Sigmoid colon (tissue), 7 donors: Measurements from ENCODE around the gene ERMARD. TPM values are rescaled to one million over a fixed set of nuclear protein-coding genes. Genes with fewer than 3 reads are reported as not detected.

Experiments used
- DNase-seq: peaks from one replicate; pipeline ENCODE4 v3.0.0-alpha.2; 2019
- H3K27ac ChIP-seq, 4 donors: fragments of 200-600 bp; sonication (generic); one replicate each; pipeline ENCODE4 v1.5.1; 2016 to 2019; ENCODE audit warnings: mild to moderate bottlenecking in 1 of 4
- H3K27me3 ChIP-seq, 3 donors: fragments of 200-600 bp; sonication (generic); one replicate each; pipeline ENCODE4 v1.5.1; 2019; ENCODE audit warnings: mild to moderate bottlenecking in 1 of 3
- H3K36me3 ChIP-seq, 4 donors: fragments of 200-600 bp; sonication (generic); one replicate each; pipeline ENCODE4 v1.5.1; 2016 to 2019
- H3K4me1 ChIP-seq, 4 donors: fragments of 200-600 bp; sonication (generic); one replicate each; pipeline ENCODE4 v1.5.1; 2017 to 2019
- H3K4me3 ChIP-seq, 4 donors: fragments of 200-600 bp; sonication (generic); one replicate each; pipeline ENCODE4 v1.5.1; 2017 to 2019; ENCODE audit warnings: mild to moderate bottlenecking in 2 of 4, moderate library complexity in 1 of 4
- H3K9me3 ChIP-seq, 4 donors: fragments of 200-600 bp in 3 of 4; sonication (generic) in 3 of 4; one replicate each; pipeline versions ENCODE4 v1.5.1 to v1.6.1; 2013 to 2019
- EP300 ChIP-seq, 4 donors: sonication (generic); formaldehyde crosslinking; IDR thresholded peaks; one replicate each; pipeline ENCODE4 v1.6.1; 2017; ENCODE audit warnings: antibody characterized with exemption in 4 of 4
- POLR2A ChIP-seq, 2 donors: fragments of 450-650 bp; IDR thresholded peaks; one replicate each; pipeline ENCODE4 v1.6.1; 2016; ENCODE audit warnings: antibody characterized with exemption in 2 of 2, mild to moderate bottlenecking in 2 of 2, moderate library complexity in 2 of 2
- POLR2AphosphoS5 ChIP-seq, 4 donors: sonication (generic); formaldehyde crosslinking; IDR thresholded peaks; one replicate each; pipeline ENCODE4 v1.6.1; 2017; ENCODE audit warnings: antibody characterized with exemption in 4 of 4
- WGBS, 2 donors: extraction: QIAGEN DNeasy Blood & Tissue Kit; methylation state at CpG; one replicate each; pipeline ENCODE4 v1.1.7; 2013; 5-methylcytosine and 5-hydroxymethylcytosine counted together
- intact Hi-C: fragments of 100-400 bp; cut with DNase I; formaldehyde crosslinking; loops from one replicate; pipeline ENCODE4 v1.15.1; 2023
- polyA plus RNA-seq, 3 donors: library from polyadenylated mRNA; stranded (reverse); fragments of 200-250 nt; gene quantifications; one replicate each; pipeline ENCODE4 v1.2.3, GENCODE V29; 2013
- total RNA-seq, 4 donors: library from RNA; depleted of rRNA; stranded (reverse); fragments of >200 nt; gene quantifications; one replicate each; pipeline ENCODE4 v1.1.0, GENCODE V29; 2016
- TF ChIP-seq, protein P1 (sequence below), 4 experiments: fragments of 450-650 bp in 3 of 4; fragments of 200-600 bp in 1 of 4; IDR thresholded peaks; one replicate each; pipeline ENCODE4 v1.5.1; 2016 to 2019; ENCODE audit warnings: antibody characterized with exemption in 4 of 4, mild to moderate bottlenecking in 3 of 4, moderate library complexity in 2 of 4
- donor health status: healthy with polysubstance abuse.
- donor health status: Bipolar disorder and iron deficiency.
- donor health status: healthy.

Gene ERMARD
- total and polyA plus RNA-seq, 7 donors = 9.0 to 32.4 (median 18.2) TPM

GRCh38 chr6:169775321-169775720 lies 23.9 kb downstream of the ERMARD start:
- intact Hi-C loops = no loop called here
- Histone ChIP-seq H3K36me3 (peaks cover 4 to 86% (median 17%) of the 10 kb centered on the region in 4 donors), H3K27ac (no peak overlapping the region), H3K4me3 (no peak overlapping the region), H3K9me3 (no peaks in the 10 kb centered on the region), H3K27me3 (no peaks in the 10 kb centered on the region), H3K4me1 (no peaks in the 10 kb centered on the region)
- TF ChIP-seq, protein P1, sequence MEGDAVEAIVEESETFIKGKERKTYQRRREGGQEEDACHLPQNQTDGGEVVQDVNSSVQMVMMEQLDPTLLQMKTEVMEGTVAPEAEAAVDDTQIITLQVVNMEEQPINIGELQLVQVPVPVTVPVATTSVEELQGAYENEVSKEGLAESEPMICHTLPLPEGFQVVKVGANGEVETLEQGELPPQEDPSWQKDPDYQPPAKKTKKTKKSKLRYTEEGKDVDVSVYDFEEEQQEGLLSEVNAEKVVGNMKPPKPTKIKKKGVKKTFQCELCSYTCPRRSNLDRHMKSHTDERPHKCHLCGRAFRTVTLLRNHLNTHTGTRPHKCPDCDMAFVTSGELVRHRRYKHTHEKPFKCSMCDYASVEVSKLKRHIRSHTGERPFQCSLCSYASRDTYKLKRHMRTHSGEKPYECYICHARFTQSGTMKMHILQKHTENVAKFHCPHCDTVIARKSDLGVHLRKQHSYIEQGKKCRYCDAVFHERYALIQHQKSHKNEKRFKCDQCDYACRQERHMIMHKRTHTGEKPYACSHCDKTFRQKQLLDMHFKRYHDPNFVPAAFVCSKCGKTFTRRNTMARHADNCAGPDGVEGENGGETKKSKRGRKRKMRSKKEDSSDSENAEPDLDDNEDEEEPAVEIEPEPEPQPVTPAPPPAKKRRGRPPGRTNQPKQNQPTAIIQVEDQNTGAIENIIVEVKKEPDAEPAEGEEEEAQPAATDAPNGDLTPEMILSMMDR (IDR thresholded peaks at IDR 0.05) = no peak
- no peak for TF ChIP-seq EP300 (IDR thresholded peaks at IDR 0.05)
- TF ChIP-seq POLR2A (IDR thresholded peaks at IDR 0.05) = no peak
- TF ChIP-seq POLR2AphosphoS5 (IDR thresholded peaks at IDR 0.05) = no peak
- 90 to 92% methylated on average over 10 of the region's 10 CpGs for WGBS, 2 donors
- no peak for DNase-seq

DNA sequence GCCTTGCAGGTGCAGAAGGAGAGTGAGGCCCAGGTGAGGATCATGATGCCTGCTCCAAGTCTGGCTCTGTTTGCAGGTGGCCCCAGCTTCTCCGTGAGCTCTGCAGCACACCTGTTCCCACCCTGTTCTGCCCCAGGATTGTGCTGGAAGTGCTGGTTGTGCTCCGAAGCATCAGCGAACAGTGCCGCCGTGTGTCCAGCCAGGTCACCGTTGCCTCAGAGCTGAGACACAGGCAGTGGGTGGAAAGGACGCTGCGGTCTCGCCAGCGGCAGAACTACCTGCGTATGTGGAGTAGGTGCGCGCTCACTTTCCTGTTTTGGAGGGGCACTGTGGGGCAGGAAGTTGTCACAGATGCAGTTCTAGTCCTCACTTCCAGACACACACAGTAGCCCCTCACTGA lies 25.0 kb downstream of the ERMARD start:
- Histone ChIP-seq H3K9me3 (no peaks in the 10 kb centered on the region), H3K4me3 (no peak overlapping the region), H3K4me1 (no peaks in the 10 kb centered on the region), H3K27me3 (no peaks in the 10 kb centered on the region), H3K27ac (no peak overlapping the region), H3K36me3 (peaks cover 4 to 87% (median 17%) of the 10 kb centered on the region in 4 donors)
- TF ChIP-seq POLR2A (IDR thresholded peaks at IDR 0.05) (no peak), EP300 (IDR thresholded peaks at IDR 0.05) (no peak), POLR2AphosphoS5 (IDR thresholded peaks at IDR 0.05) (no peak)
- intact Hi-C loops = no loop called here
- 96% methylated on average over 13 of the region's 13 CpGs for WGBS, 2 donors
- DNase-seq = no peak

DNA sequence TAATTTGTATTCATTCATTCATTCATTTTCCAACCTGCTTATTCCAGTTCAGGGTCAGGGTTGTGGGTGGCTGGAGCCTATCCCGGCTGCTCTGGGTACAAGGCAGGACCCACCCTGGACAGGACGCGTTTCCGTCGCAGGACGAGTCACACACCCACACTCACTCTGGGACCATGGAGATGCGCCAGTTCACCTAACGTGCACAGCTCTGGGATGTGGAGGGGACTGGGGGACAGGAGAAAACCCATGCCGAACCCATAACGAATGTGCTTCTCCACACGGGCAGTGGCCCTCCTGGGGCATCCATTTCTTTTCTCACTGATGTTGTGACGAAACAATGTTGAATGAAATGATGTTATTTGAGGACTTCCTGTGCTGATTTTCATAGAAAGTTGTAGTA lies 26.5 kb downstream of the ERMARD start:
- Histone ChIP-seq H3K36me3 (peaks cover 0 to 75% (median 15%) of the 10 kb centered on the region in 4 donors), H3K27ac (no peak overlapping the region), H3K4me1 (no peaks in the 10 kb centered on the region), H3K9me3 (no peaks in the 10 kb centered on the region), H3K4me3 (no peak overlapping the region), H3K27me3 (no peaks in the 10 kb centered on the region)
- TF ChIP-seq POLR2AphosphoS5 (IDR thresholded peaks at IDR 0.05) = no peak
- TF ChIP-seq, protein P1 (IDR thresholded peaks at IDR 0.05) = no peak
- no peak for TF ChIP-seq POLR2A (IDR thresholded peaks at IDR 0.05)
- DNase-seq = no peak
- 95 to 96% methylated on average over 12 of the region's 12 CpGs for WGBS, 2 donors
- intact Hi-C loops = no loop called here

GRCh38 chr6:169778646-169779045 lies 27.2 kb downstream of the ERMARD start:
- intact Hi-C loops = no loop called here
- 97% methylated on average over 12 of the region's 12 CpGs for WGBS, 2 donors
- no peak overlapping the region for H3K4me3 ChIP-seq
- H3K27ac ChIP-seq = no peak overlapping the region
- peaks cover 0 to 71% (median 15%) of the 10 kb centered on the region in 4 donors for H3K36me3 ChIP-seq
- TF ChIP-seq, protein P1 (IDR thresholded peaks at IDR 0.05) = no peak
- TF ChIP-seq EP300 (IDR thresholded peaks at IDR 0.05) = no peak
- TF ChIP-seq POLR2A (IDR thresholded peaks at IDR 0.05) = no peak
- no peak for TF ChIP-seq POLR2AphosphoS5 (IDR thresholded peaks at IDR 0.05)
- no peak for DNase-seq
- H3K4me1 ChIP-seq = no peaks in the 10 kb centered on the region
- H3K27me3 ChIP-seq = no peaks in the 10 kb centered on the region
- H3K9me3 ChIP-seq = no peaks in the 10 kb centered on the region

DNA sequence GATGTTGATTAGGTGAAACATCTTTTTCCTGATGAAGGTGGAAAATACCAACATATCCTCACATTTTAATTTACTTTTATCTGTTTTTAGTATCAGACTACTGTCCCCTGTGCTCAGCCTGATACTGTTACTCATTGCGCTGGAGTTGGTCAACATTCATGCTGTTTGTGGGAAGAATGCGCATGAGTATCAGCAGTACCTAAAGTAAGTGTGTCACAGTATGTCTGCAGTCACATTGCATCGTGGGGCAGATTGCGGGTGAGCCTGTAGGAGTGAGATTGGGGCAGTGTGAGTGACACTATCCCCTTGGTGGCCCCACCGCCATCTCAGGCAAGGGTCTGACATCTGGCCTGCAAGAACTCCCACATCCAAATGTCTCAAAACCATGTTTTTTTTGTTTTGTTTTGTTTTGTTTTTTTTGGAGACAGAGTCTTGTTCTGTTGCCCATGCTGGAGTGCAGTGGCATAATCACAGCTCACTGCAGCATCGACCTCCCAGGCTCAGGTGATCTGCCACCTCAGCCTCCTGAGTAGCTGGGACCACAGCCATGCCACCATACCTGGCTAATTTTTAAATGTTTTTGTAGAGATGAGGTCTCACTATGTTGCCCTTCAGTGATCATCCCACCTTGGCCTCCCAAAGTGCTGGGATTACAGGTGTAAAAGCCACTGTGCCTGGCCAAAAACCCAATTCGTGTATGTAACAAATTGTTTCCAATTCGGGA lies 27.8 kb downstream of the ERMARD start:
- no peak overlapping the region for H3K4me3 ChIP-seq
- no peak for DNase-seq
- H3K27me3 ChIP-seq = no peaks in the 10 kb centered on the region
- H3K9me3 ChIP-seq = no peaks in the 10 kb centered on the region
- no peaks in the 10 kb centered on the region for H3K4me1 ChIP-seq
- H3K36me3 ChIP-seq = peaks cover 0 to 65% (median 15%) of the 10 kb centered on the region in 4 donors
- intact Hi-C loops = no loop called here
- no peak for TF ChIP-seq POLR2A (IDR thresholded peaks at IDR 0.05)
- TF ChIP-seq, protein P1 (IDR thresholded peaks at IDR 0.05) = no peak
- no peak for TF ChIP-seq EP300 (IDR thresholded peaks at IDR 0.05)
- TF ChIP-seq POLR2AphosphoS5 (IDR thresholded peaks at IDR 0.05) = no peak
- WGBS, 2 donors = 85 to 89% methylated on average over 8 of the region's 8 CpGs
- H3K27ac ChIP-seq = no peak overlapping the region
